OCI-LY7 (cell line): ENCODE measurements around the gene PRAMEF12.

Source experiments
- CTCF ChIP-seq: fragments of 200-600 bp; sonication (generic); conservative IDR thresholded peaks from 2 replicates; pipeline ENCODE4 v1.5.1; 2014; ENCODE audit warnings: mild to moderate bottlenecking, antibody characterized with exemption, low read length, moderate library complexity, mixed read lengths
- EZH2phosphoT487 ChIP-seq: fragments of 200-600 bp; sonication (generic); IDR thresholded peaks from 2 replicates; pipeline ENCODE4 v1.6.1; 2018; ENCODE audit warnings: low read depth, borderline replicate concordance, mild to moderate bottlenecking, mixed run types, antibody characterized with exemption, low read length, moderate library complexity, mixed read lengths

- TF ChIP-seq CTCF (no peak), EZH2phosphoT487 (no peak)
Observed at GRCh38 chr1:12763479-12763878, 10.1 kb upstream of the PRAMEF12 start.
